GM19043 (cell line): ENCODE results near the gene SLC43A2.
"Not testable (repeated sequence)": the region's sequence is repeated elsewhere in the genome, so short reads cannot be mapped to it uniquely, and the experiment has no call there.

Experiments
- ATAC-seq: cut with Tn5 transposase; IDR thresholded peaks from one replicate; pipeline ENCODE4 v1.9.1; 2021; ENCODE audit warnings: low read depth; ENCODE audit not compliant: unreplicated experiment

The SLC43A2 gene

GRCh38 chr17:1627982-1628855 lies at the start of gene SLC43A2:
TSS of gene SLC43A2 (minus strand) at chr17:1628834. CDS start at chr17:1627874, 960 bp downstream.
- ATAC-seq: peak; percentile 48

DNA sequence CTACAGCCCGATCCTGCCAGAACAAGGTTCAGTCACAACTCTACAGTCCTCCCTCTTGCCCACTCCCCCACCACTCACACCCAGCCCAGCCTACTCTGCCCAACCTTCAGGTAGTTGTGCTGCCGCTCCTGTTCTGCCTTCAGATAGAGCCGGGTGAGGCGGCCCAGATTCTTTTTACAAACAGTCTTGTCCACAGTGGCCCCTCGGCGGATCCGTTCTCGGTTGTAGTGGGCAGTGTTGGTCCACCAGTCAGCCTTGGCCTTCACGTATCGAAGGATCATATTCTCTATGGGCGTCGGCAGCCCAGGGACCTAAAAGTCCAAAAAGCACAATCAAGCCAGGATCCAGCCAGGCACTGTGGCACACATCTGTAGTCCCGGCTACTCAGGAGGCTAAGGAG lies 47.8 kb upstream of the SLC43A2 start:
- no peak for ATAC-seq

GRCh38 chr17:1673041-1673785 lies 44.6 kb upstream of the SLC43A2 start:
- no peak for ATAC-seq

DNA sequence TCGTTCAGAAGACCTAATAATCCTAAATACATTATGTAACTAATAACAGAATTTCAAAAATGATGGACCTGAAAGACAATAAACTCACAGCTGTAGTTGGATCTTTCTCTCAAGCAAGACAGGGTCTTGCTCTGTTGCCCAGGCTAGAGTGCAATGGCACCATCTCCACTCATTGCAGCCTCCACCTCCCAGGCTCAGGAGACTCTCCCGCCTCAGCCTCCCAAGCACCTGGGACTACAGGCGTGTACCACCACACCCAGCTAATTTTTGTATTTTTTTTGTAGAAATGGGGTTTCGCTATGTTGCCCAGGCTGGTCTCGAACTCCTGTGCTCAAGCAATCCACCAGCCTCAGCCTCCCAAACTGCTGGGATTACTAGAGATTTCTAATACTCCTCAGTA lies 35.3 kb upstream of the SLC43A2 start:
- ATAC-seq: not testable (repeated sequence)

GRCh38 chr17:1661045-1661444 lies 32.4 kb upstream of the SLC43A2 start:
- ATAC-seq: no peak

DNA sequence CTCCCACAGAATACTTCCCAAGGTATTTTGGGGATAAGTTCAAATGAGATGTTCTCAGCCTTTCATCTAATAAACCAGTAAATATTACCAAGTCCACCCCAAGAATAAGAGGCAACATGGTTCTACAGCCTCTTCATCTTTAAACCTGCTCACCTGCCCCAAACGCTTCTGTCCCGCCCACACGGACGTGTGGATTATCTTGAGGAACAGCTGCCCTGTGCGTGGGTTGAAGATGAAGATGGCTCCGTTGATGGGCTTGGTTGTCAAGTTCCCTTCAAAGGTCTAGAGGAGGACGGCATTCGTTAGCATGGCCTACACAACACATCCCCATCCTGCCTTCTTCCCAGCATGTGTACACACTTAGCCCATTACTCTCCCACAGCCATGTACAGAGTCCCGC lies 29.5 kb upstream of the SLC43A2 start:
- ATAC-seq: no peak

GRCh38 chr17:1653735-1654134 lies 25.1 kb upstream of the SLC43A2 start:
- no peak for ATAC-seq

- not testable (repeated sequence) for ATAC-seq
These were observed 24.2 kb upstream of the SLC43A2 start for GRCh38 chr17:1652794-1653193.

- no peak for ATAC-seq
These were observed 22.9 kb upstream of the SLC43A2 start for GRCh38 chr17:1651559-1651844.

DNA sequence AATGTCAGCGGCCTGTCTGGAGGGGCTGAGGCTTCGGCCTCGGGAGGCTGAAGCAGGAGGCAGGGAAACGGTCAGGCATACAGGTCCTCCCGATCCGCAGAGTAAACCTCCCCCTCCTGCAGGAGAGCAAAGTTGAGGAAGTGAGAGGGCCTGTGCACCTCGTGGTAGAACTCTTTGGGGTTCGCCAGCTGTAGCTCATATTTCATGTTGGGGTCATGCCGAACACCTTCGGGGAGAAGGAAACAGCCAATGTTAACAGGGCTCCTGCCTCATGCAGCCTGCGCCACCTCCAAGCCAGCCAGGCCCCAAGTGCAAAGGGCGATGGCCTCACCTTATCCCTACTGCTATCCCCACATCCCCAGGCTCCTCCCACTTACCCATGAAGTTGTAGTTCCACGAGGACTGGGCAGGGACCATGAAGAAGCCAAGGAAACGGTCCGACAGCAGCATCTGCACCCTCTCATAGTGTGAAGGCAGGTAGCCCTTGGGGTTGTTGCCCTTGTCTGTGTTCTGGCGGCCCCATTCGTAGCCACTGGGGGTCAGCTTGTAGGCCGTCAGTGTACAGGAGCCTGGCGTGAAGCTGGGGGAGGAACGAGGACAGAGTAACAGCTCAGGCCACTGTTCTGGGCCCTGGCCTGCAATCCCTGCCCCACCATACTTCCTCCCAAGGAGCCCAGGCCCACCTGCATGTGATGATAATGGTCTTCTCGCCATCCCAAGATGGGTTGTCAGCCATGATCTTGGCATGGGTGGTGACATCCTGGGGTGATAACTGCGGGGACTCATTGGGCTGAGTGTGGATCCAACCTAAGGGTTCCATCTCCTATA lies 22.3 kb upstream of the SLC43A2 start:
- ATAC-seq: no peak

DNA sequence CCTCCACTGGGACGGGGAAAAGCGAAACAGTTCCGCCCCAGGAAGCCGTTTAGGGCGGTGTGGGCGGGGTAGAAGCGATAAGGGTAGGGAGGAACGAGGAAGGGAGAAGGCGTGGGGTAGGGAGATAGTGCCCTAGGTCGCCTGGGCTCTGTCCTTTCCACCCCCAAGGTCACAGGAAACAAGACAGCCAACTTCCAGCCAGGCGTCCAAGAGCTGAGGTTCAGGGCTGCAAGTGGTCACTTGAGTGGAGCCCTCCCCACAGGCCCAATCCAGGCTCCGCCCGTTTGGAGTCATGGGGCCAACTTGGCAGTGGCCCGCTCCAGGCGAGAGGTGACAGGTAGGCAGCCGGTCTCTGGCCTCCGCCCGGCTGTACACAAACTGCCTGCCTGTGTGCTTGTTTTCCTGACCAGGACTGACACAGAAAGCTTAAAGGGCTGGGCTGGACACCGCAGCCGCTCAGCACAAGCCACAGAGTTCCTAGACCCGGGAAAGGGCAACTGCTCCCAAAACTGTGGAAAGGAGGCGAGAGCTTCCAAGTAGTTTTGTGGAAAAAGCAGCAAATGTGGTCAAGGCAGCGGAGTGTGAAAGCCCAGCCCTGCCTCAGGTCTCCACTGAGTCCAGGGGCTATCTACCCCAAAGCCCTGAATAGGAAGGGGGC lies 21.3 kb upstream of the SLC43A2 start, which contains the start of gene RILP:
Gene RILP, minus strand, starts transcription at position 23 of the 658 bp plus-strand sequence. CDS start 62 bp downstream, outside the sequence.
- ATAC-seq: no peak

DNA sequence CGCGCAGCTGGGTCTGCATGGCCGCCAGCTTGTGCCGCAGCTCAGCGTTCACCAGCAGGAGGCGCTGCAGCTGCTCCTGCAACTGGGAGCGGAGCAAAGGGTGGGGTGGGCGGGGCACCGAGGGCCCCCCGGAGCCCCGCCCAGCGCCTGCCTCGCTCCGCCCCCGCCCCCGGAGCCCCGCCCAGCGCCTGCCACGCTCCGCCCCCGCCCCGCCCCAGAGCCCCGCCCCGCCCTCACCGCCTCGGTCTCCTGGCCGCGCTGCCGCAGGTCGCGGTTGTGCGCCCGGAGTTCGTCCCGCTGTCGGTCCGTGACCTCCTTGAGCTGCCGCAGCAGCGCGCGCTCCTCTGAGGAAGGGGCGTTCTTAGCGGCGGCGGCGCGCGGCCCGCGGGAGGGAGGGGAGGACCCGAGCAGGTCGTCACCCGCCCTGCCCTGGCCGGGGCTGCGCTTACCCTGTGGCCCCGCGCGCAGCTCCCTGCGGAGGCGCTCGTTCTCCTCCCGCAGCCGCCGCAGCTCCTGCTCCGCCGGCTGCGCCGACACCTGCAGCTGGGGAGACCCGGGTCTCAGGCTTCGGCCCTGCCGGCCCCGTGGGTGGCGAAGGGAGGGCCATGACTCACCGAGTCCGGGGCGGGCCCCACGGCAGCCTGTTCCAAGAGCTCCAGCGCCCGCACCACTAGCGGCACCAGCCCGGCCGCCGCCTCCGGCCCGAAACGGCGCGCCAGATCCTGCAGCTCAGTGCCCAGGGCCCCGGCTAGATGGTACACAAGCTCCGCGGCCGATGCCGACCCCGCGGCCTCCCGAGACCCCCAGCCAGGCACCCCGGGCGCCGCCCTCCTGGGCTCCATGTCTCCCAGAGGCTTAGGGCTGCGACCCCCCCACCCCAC lies 20.6 kb upstream of the SLC43A2 start:
- peak; percentile 50 for ATAC-seq

DNA sequence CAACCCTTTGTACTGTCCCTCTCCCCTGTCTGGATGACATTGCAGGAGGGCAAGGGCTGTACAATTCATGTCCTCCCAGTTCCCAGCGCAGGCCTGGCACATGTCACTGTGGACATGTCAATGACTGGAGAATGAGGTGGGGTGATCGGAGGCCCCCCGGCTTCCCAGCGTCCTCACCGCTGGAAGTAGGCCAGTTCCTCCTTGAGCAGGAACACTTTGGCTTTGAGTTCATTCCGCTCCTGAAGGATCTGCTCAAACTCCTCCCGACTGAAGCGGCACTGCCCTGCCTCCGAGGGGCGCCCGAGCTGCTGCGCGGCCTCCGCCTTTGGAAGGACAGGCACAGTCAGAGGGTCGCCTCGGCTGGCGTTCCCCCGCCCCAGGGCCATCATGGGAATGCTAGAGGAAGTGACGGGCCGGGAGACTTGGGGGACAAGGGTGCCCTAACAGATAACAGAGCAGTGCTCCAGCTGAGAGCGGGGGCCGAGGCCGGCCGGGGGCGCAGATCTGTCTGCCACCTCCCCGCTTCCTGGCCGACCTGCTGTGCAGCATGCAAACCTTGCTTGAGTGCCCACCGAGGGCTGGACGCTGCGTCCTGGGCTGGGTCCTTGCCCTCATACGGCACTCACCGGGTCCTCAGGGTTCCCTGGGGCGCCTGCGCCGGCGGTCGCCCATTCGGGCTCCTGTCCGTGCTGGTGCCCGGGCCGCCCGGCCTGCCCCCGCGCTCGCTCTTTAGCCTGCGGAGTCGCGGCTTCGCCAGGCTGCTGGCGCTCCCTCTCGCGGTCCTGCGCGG lies 19.7 kb upstream of the SLC43A2 start:
- ATAC-seq: peak; percentile 8

DNA sequence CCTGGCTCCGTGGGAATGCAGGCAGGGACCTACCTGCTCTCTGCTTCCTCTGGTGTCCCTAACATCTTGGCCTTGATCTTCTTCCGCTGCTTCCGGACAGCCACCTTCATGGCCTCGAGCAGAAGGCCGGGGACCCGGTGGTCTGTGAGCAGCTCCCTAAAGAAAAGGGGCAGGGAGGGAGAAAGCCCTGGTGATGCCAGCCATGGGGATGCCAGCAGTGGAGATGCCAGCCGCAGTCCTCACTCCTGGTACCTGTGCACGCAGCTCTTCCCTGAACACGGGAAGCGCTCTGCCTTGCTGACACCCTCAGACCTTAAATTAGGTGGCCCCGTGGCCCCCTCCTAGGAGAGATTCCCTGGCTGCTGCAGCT lies 19.2 kb upstream of the SLC43A2 start:
- ATAC-seq: no peak

GRCh38 chr17:1646199-1646875 lies 17.7 kb upstream of the SLC43A2 start:
- no peak for ATAC-seq

DNA sequence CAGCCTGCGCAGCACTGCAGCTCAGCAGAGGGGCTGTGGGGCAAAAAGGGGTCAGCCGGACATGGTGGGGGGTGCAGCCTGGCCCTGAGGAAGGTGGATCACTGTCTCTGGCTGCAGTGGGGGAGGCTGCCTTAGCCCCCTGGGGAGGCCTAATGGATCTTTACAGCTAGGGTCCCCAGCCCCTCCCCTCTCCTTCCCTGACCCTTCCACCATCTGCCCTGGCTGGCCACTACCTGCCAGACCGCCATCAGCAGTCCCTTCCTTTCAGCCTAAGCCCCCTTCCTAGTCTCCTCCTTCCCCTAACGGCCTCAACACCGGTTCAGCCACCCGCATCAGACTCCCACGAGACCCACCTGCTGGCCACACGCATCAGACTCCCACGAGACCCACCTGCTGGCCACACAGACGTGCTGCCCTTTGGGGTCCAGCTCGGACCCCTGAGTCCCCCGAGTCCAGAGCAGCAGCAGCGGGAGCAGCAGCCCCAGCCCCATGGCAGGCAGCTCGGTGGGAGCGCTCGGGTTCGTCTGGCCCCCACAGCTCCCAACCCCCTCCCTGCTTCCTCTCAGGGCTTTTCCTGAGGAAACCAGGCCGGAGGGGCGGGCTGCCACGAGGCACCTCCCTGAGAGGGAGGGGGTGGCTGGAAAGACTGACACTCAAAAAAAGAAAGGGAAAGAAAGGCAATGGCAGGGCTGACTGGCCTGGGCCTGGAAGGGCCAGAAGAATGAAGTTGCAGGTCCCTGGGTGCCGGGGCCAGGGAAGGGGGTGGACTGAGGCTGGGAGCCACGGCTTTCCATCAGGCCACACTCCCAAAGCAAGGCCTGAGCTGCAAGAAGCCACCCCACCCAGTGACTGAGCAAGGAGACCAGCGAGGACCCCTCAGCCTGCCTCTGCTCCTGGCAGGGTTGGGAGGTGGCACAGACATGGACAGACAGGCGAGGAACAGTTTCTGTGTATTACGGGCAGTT lies 16.9 kb upstream of the SLC43A2 start, which contains the start of gene SCARF1:
Gene SCARF1, minus strand, starts transcription at position 526 of the 965 bp plus-strand sequence. Its CDS starts 35 bp downstream, at position 491.
- no peak for ATAC-seq
